WTC11 (cell line): Measurements from ENCODE around the gene RNASE3. TPM values are rescaled to one million over a fixed set of nuclear protein-coding genes. Genes with fewer than 3 reads are reported as not detected.
A peak's percentile ranks its signal among the peaks of the same experiment; 100 is the strongest.

Source experiments
- ATAC-seq: fragments of 200-7000 bp; cut with Tn5 transposase; 2 replicates; pipeline ENCODE4 v1.10.0; 2021; ENCODE audit warnings: mild to moderate bottlenecking, moderate library complexity
- CTCF ChIA-PET: fragments of 300-600 bp; sonication (Branson Sonifier 250); formaldehyde crosslinking; loops from one replicate; lab custom pipeline; 2021; ENCODE audit warnings: antibody characterized with exemption; lab: Charles Lee
- POLR2A ChIA-PET: fragments of 350-600 bp; sonication (Branson Sonifier 250); formaldehyde crosslinking; loops from one replicate; lab custom pipeline; 2021; ENCODE audit warnings: antibody characterized with exemption; lab: Charles Lee
- DNase-seq: peaks from one replicate; pipeline ENCODE4 v3.0.0; 2021; ENCODE audit warnings: low spot score
- H3K27ac Mint-ChIP-seq: 2 replicates; pipeline ENCODE4 v1.8.0; 2021; ENCODE audit warnings: mixed read lengths
- H3K27me3 Mint-ChIP-seq: 2 replicates; pipeline ENCODE4 v1.8.0; 2021; ENCODE audit warnings: low read depth, mild to moderate bottlenecking, moderate library complexity, mixed read lengths
- H3K36me3 Mint-ChIP-seq: 2 replicates; pipeline ENCODE4 v1.8.0; 2021; ENCODE audit warnings: mixed read lengths
- H3K4me1 Mint-ChIP-seq: 2 replicates; pipeline ENCODE4 v1.8.0; 2022; ENCODE audit warnings: mixed read lengths
- H3K4me3 Mint-ChIP-seq: 2 replicates; pipeline ENCODE4 v1.8.0; 2021; ENCODE audit warnings: mild to moderate bottlenecking, moderate library complexity, mixed read lengths
- H3K9me3 Mint-ChIP-seq: 2 replicates; pipeline ENCODE4 v1.8.0; 2021; ENCODE audit warnings: mixed read lengths
- AFF4 ChIP-seq: sonication (generic); formaldehyde crosslinking; IDR thresholded peaks from 2 replicates; pipeline ENCODE4 v1.8.1; 2023; ENCODE audit warnings: mild to moderate bottlenecking, missing genetic modification reagents, borderline replicate concordance
- ATF2 ChIP-seq: sonication (generic); formaldehyde crosslinking; IDR thresholded peaks from 2 replicates; pipeline ENCODE4 v1.8.1; 2022; ENCODE audit warnings: low read depth, missing genetic modification reagents, borderline replicate concordance
- CBFB ChIP-seq: sonication (generic); formaldehyde crosslinking; IDR thresholded peaks from 2 replicates; pipeline ENCODE4 v1.8.1; 2022; ENCODE audit warnings: mild to moderate bottlenecking, low read depth, missing genetic modification reagents
- CTCF ChIP-seq: fragments of 200-600 bp; IDR thresholded peaks from 2 replicates; pipeline ENCODE4 v1.8.0; 2022; ENCODE audit warnings: antibody characterized with exemption
- E2F5 ChIP-seq: sonication (generic); formaldehyde crosslinking; IDR thresholded peaks from 2 replicates; pipeline ENCODE4 v1.8.1; 2022; ENCODE audit warnings: mild to moderate bottlenecking, moderate library complexity, missing genetic modification reagents
- EMX1 ChIP-seq: fragments of 250-450 bp; sonication (Bioruptor Pico); IDR thresholded peaks from 2 replicates; pipeline ENCODE4 v1.8.0; 2021; ENCODE audit warnings: mild to moderate bottlenecking
- GABPB1 ChIP-seq: sonication (generic); formaldehyde crosslinking; IDR thresholded peaks from 2 replicates; pipeline ENCODE4 v1.8.1; 2023; ENCODE audit warnings: mild to moderate bottlenecking, missing genetic modification reagents
- MAX ChIP-seq: sonication (generic); formaldehyde crosslinking; IDR thresholded peaks from 2 replicates; pipeline ENCODE4 v1.8.0; 2022; ENCODE audit warnings: mild to moderate bottlenecking, missing genetic modification reagents
- MYBL2 ChIP-seq: sonication (generic); formaldehyde crosslinking; IDR thresholded peaks from 2 replicates; pipeline ENCODE4 v1.8.1; 2023; ENCODE audit warnings: mild to moderate bottlenecking, moderate library complexity, missing genetic modification reagents
- NFATC4 ChIP-seq: fragments of 250-450 bp; sonication (Bioruptor Pico); IDR thresholded peaks from 2 replicates; pipeline ENCODE4 v1.9.0; 2021; ENCODE audit warnings: mild to moderate bottlenecking
- PRDM15 ChIP-seq: sonication (generic); formaldehyde crosslinking; IDR thresholded peaks from 2 replicates; pipeline ENCODE4 v1.8.0; 2022; ENCODE audit warnings: missing genetic modification reagents
- SMAD3 ChIP-seq: sonication (generic); formaldehyde crosslinking; IDR thresholded peaks from 2 replicates; pipeline ENCODE4 v1.8.0; 2022; ENCODE audit warnings: missing genetic modification reagents, mild to moderate bottlenecking, borderline replicate concordance
- ZNF263 ChIP-seq: sonication (generic); formaldehyde crosslinking; IDR thresholded peaks from 2 replicates; pipeline ENCODE4 v1.8.1; 2022; ENCODE audit warnings: low read depth, mild to moderate bottlenecking, moderate library complexity, missing genetic modification reagents
- total RNA-seq: library from RNA; stranded (reverse); gene quantifications from 3 replicates; pipeline ENCODE4 v1.2.3, GENCODE V29; 2021

RNASE3 gene
- total RNA-seq, 1 experiment from 2014 or later, result not detected

GRCh38 chr14:20857207-20857606 is 34.0 kb upstream of the RNASE3 start (continued):
- TF ChIP-seq PRDM15, result no peak
- TF ChIP-seq ATF2 (CRISPR knock-in tag), result no peak
- no peak for TF ChIP-seq CTCF
- TF ChIP-seq MAX (CRISPR knock-in tag), result no peak
- no peak for TF ChIP-seq GABPB1 (CRISPR knock-in tag)
- no peak for TF ChIP-seq EMX1
- no peak for TF ChIP-seq ZNF263 (CRISPR knock-in tag)
- TF ChIP-seq CBFB (CRISPR knock-in tag), result no peak
- TF ChIP-seq MYBL2 (CRISPR knock-in tag), result no peak
- TF ChIP-seq NFATC4 (CRISPR knock-in tag), result no peak
- no peak for TF ChIP-seq AFF4 (CRISPR knock-in tag)
- TF ChIP-seq SMAD3, result no peak

- TF ChIP-seq E2F5 (CRISPR knock-in tag) (no peak), CTCF (peak; percentile 96)
- DNase-seq (peak; percentile 71), ATAC-seq (peak; percentile 88)
- Mint-ChIP-seq H3K9me3 (peaks cover 10% of the 10 kb centered on the region; the same call in 1 of the 2 replicates), H3K4me1 (peaks cover 12% of the 10 kb centered on the region), H3K4me3 (no peak overlapping the region), H3K27ac (no peak overlapping the region), H3K27me3 (peaks cover 19% of the 10 kb centered on the region), H3K36me3 (no peaks in the 10 kb centered on the region)
- CTCF ChIA-PET, result interaction anchor here (0.6 to 3.0 kb wide), 75 partner anchors 9 to 396 kb away, joined by 3 to 82 read pairs (median 6); partner anchors contain the start of genes EDDM3A, PIP4P1, RNASE1 and RNASE4
- POLR2A ChIA-PET, result interaction anchor here (1.2 kb wide), 1 partner anchor 9 kb away, joined by 5 read pairs; no protein-coding TSS in a partner anchor
These were observed 33.4 kb upstream of the RNASE3 start for GRCh38 chr14:20857630-20858261.
